ENCODE data around the gene LCTL.

The LCTL gene

DNA sequence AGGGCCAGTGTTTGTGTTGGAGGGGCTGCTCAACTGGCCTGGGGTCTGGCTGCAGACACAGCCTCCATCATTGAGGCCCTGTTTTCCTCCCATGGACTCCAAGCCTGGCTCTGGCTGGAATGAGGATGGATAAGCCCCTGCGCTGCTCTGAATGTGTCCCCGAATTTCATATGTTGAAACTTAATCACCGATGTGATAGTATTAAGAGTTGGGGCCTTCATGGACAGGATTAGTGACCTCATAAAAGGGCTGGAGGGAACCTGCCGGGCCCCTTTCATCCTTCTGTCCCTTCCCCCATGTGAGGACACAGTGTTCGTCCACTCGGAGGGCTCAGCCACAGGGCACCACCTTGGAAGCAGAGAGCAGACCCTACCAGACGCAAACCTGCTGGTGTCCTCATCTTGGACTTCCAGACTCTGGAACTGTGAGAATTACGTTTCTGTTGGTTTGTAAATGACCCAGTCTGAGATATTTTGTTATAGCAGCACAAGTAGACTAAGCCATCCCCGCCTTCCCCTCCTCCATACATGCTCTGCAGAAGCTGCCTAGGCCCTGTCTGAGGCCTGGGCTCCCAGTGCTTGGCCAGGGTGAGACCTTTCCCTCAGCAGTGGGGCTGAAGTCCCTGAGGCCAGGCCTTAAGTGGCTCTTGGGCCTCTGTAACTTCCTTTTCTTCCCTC lies 3.8 kb upstream of the LCTL start:
- H3K27me3 ChIP-seq (ENCODE audit: low read depth, low read length): no peaks in the 10 kb centered on the region
- no peak for TF ChIP-seq CTCF (IDR thresholded peaks at IDR 0.05; ENCODE audit: low read depth, low read length)
- TF ChIP-seq EZH2phosphoT487 (IDR thresholded peaks at IDR 0.05; ENCODE audit: low read depth): no peak
- H3K9me3 ChIP-seq (ENCODE audit: insufficient read depth, low read length): no peaks in the 10 kb centered on the region
- no peak overlapping the region for H3K4me3 ChIP-seq (ENCODE audit: low read length)
- no peak overlapping the region for H3K9ac ChIP-seq (ENCODE audit: low read length)
- H3K36me3 ChIP-seq (replicated peaks; ENCODE audit: low read depth, low read length): no peaks in the 10 kb centered on the region
- H3K27ac ChIP-seq (ENCODE audit: low read length): no peak overlapping the region
- H4K20me1 ChIP-seq (ENCODE audit: insufficient read depth, low read length): no peaks in the 10 kb centered on the region
- H3K4me2 ChIP-seq (ENCODE audit: low read length): no peak overlapping the region
- H3K4me1 ChIP-seq (ENCODE audit: low read length): peaks cover 20% of the 10 kb centered on the region
- no peaks in the 10 kb centered on the region for H3K79me2 ChIP-seq (ENCODE audit: low read length)
- H2AFZ ChIP-seq (ENCODE audit: low read depth, low read length): no peak overlapping the region

DNA sequence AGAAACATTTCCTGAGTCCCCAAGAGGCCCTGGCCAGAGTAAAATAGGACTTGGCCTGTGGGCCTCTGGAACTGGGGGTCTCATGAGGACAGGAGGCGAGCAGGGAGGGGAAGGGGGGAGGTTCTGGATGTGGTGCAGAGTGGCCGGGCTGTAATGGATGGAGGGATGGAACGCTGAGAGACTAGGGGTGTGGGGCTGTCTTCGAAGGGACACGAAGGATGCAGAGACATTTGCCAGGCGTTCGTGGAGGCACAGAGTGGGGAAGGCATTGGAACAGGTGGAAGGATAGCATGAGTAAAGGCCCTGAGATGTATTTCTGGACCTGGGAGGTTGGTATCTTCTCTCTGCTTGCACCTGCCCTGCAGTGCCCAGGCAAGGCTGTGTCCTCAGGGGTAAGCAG lies 2.1 kb upstream of the LCTL start:
- Histone ChIP-seq H3K79me2 (ENCODE audit: low read length) (no peaks in the 10 kb centered on the region), H3K4me2 (ENCODE audit: low read length) (no peak overlapping the region), H3K9me3 (ENCODE audit: insufficient read depth, low read length) (no peaks in the 10 kb centered on the region), H2AFZ (ENCODE audit: low read depth, low read length) (no peak overlapping the region), H3K4me3 (ENCODE audit: low read length) (no peak overlapping the region), H3K36me3 (replicated peaks; ENCODE audit: low read depth, low read length) (no peaks in the 10 kb centered on the region), H3K9ac (ENCODE audit: low read length) (no peak overlapping the region), H3K27me3 (ENCODE audit: low read depth, low read length) (no peaks in the 10 kb centered on the region), H4K20me1 (ENCODE audit: insufficient read depth, low read length) (no peaks in the 10 kb centered on the region), H3K27ac (ENCODE audit: low read length) (no peak overlapping the region), H3K4me1 (ENCODE audit: low read length) (peaks cover 7% of the 10 kb centered on the region; the same call in 1 of the 2 replicates)
- TF ChIP-seq EZH2phosphoT487 (IDR thresholded peaks at IDR 0.05; ENCODE audit: low read depth): no peak
- TF ChIP-seq CTCF (IDR thresholded peaks at IDR 0.05; ENCODE audit: low read depth, low read length): no peak

GRCh38 chr15:66566963-66567531 lies 1.2 kb upstream of the LCTL start:
- no peaks in the 10 kb centered on the region for H3K79me2 ChIP-seq (ENCODE audit: low read length)
- H4K20me1 ChIP-seq (ENCODE audit: insufficient read depth, low read length): no peaks in the 10 kb centered on the region
- H3K4me1 ChIP-seq (ENCODE audit: low read length): peaks cover 5% of the 10 kb centered on the region; the same call in 1 of the 2 replicates
- no peaks in the 10 kb centered on the region for H3K36me3 ChIP-seq (replicated peaks; ENCODE audit: low read depth, low read length)
- H3K9me3 ChIP-seq (ENCODE audit: insufficient read depth, low read length): no peaks in the 10 kb centered on the region
- peak overlapping the region; percentile 24; the same call in 1 of the 2 replicates for H3K4me3 ChIP-seq (ENCODE audit: low read length)
- H3K9ac ChIP-seq (ENCODE audit: low read length): no peak overlapping the region
- no peaks in the 10 kb centered on the region for H3K27me3 ChIP-seq (ENCODE audit: low read depth, low read length)
- H3K27ac ChIP-seq (ENCODE audit: low read length): no peak overlapping the region
- TF ChIP-seq CTCF (IDR thresholded peaks at IDR 0.05; ENCODE audit: low read depth, low read length) (peak; percentile 90), EZH2phosphoT487 (IDR thresholded peaks at IDR 0.05; ENCODE audit: low read depth) (no peak)
- peak overlapping the region; percentile 69; the same call in 1 of the 2 replicates for H2AFZ ChIP-seq (ENCODE audit: low read depth, low read length)
- peak overlapping the region; percentile 73 for H3K4me2 ChIP-seq (ENCODE audit: low read length)

- TF ChIP-seq EZH2phosphoT487 (IDR thresholded peaks at IDR 0.05; ENCODE audit: low read depth) (no peak), CTCF (IDR thresholded peaks at IDR 0.05; ENCODE audit: low read depth, low read length) (no peak)
- Histone ChIP-seq H3K36me3 (replicated peaks; ENCODE audit: low read depth, low read length) (no peaks in the 10 kb centered on the region), H3K4me3 (ENCODE audit: low read length) (no peak overlapping the region), H2AFZ (ENCODE audit: low read depth, low read length) (no peak overlapping the region), H3K9ac (ENCODE audit: low read length) (no peak overlapping the region), H3K79me2 (ENCODE audit: low read length) (no peaks in the 10 kb centered on the region), H3K27ac (ENCODE audit: low read length) (no peak overlapping the region), H4K20me1 (ENCODE audit: insufficient read depth, low read length) (no peaks in the 10 kb centered on the region), H3K4me2 (ENCODE audit: low read length) (no peak overlapping the region), H3K9me3 (ENCODE audit: insufficient read depth, low read length) (no peaks in the 10 kb centered on the region), H3K4me1 (ENCODE audit: low read length) (no peaks in the 10 kb centered on the region), H3K27me3 (ENCODE audit: low read depth, low read length) (no peaks in the 10 kb centered on the region)
Measured at GRCh38 chr15:66565141-66565641, 607 bp downstream of the LCTL start.
